Esophagus squamous epithelium (tissue), 5 donors: ENCODE results near the gene SLC24A4. TPM values are rescaled to one million over a fixed set of nuclear protein-coding genes. Genes with fewer than 3 reads are reported as not detected.
A peak's percentile ranks its signal among the peaks of the same experiment; 100 is the strongest.

Source experiments
- DNase-seq: peaks from one replicate; lab custom pipeline; 2025; lab: John Stamatoyannopoulos, UW
- H3K27ac ChIP-seq, 4 donors: fragments of 200-600 bp; sonication (generic); one replicate each; pipeline ENCODE4 v1.5.1; 2016 to 2019; ENCODE audit warnings: mild to moderate bottlenecking in 1 of 4
- H3K27me3 ChIP-seq, 4 donors: fragments of 200-600 bp; sonication (generic); 1 replicate in 3 of 4; 2 replicates in 1 of 4; pipeline versions ENCODE4 v1.5.1 to v1.6.0; 2017 to 2021; ENCODE audit warnings: antibody characterized with exemption in 1 of 4
- H3K36me3 ChIP-seq, 3 donors: fragments of 200-600 bp; sonication (generic); one replicate each; pipeline ENCODE4 v1.5.1; 2016 to 2019
- H3K4me1 ChIP-seq, 3 donors: fragments of 200-600 bp; sonication (generic); one replicate each; pipeline ENCODE4 v1.5.1; 2017 to 2019
- H3K4me3 ChIP-seq, 4 donors: fragments of 200-600 bp; sonication (generic); 1 replicate in 3 of 4; 2 replicates in 1 of 4; pipeline ENCODE4 v1.5.1; 2016 to 2019; ENCODE audit warnings: mild to moderate bottlenecking in 2 of 4, moderate library complexity in 1 of 4
- H3K9me3 ChIP-seq, 3 donors: fragments of 200-600 bp; sonication (generic); one replicate each; pipeline ENCODE4 v1.5.1; 2016 to 2019
- CTCF ChIP-seq, 6 experiments: fragments of 450-650 bp in 4 of 6; fragments of 200-600 bp in 2 of 6; sonication (generic) in 2 of 6; IDR thresholded peaks; one replicate each; pipeline ENCODE4 v1.5.1; 2016 to 2019; ENCODE audit warnings: antibody characterized with exemption in 6 of 6, mild to moderate bottlenecking in 4 of 6, moderate library complexity in 4 of 6
- POLR2A ChIP-seq, 4 donors: fragments of 450-650 bp; IDR thresholded peaks; one replicate each; pipeline ENCODE4 v1.6.1; 2017; ENCODE audit warnings: antibody characterized with exemption in 4 of 4, mild to moderate bottlenecking in 4 of 4, moderate library complexity in 3 of 4
- WGBS, 2 donors: methylation state at CpG; one replicate each; pipeline ENCODE4 v1.1.5; 2018; 5-methylcytosine and 5-hydroxymethylcytosine counted together
- intact Hi-C: fragments of 100-400 bp; cut with DNase I; formaldehyde crosslinking; loops from one replicate; pipeline ENCODE4 v1.15.0; 2022
- total RNA-seq, 4 donors: library from RNA; depleted of rRNA; stranded (reverse); fragments of >200 nt; gene quantifications; one replicate each; pipeline ENCODE4 v1.1.0, GENCODE V29; 2016
- donor health status: DM: yes; HTN: yes; CAD: no.

SLC24A4 gene
- total RNA-seq, 4 donors from 2014 or later: 0.04 to 0.38 (median 0.20) TPM

GRCh38 chr14:92351750-92352149, 28.8 kb downstream of the SLC24A4 start:
- Histone ChIP-seq H3K4me1 (no peaks in the 10 kb centered on the region), H3K27me3 (peaks cover 0 to 3% (median 0%) of the 10 kb centered on the region in 4 donors), H3K27ac (no peak overlapping the region), H3K36me3 (no peaks in the 10 kb centered on the region), H3K9me3 (no peaks in the 10 kb centered on the region), H3K4me3 (no peak overlapping the region)
- intact Hi-C loops: no loop called here
- 80% methylated on average over 1 of the region's 1 CpG; no CpG with 5 or more reads in 1 of the 2 donors for WGBS, 2 donors
- no peak for DNase-seq
- TF ChIP-seq CTCF (IDR thresholded peaks at IDR 0.05) (no peak), POLR2A (IDR thresholded peaks at IDR 0.05) (no peak)

GRCh38 chr14:92352158-92352985, 29.4 kb downstream of the SLC24A4 start:
- Histone ChIP-seq H3K27me3 (peaks cover 0 to 3% (median 0%) of the 10 kb centered on the region in 4 donors), H3K27ac (no peak overlapping the region), H3K4me1 (no peaks in the 10 kb centered on the region), H3K4me3 (no peak overlapping the region), H3K9me3 (no peaks in the 10 kb centered on the region), H3K36me3 (no peaks in the 10 kb centered on the region)
- no peak for TF ChIP-seq POLR2A (IDR thresholded peaks at IDR 0.05)
- TF ChIP-seq CTCF (IDR thresholded peaks at IDR 0.05): peak in 1 of 6 experiments; percentile 18
- intact Hi-C loops: no loop called here
- DNase-seq: no peak
- 38 to 51% methylated on average over 9 of the region's 9 CpGs for WGBS, 2 donors

GRCh38 chr14:92353447-92353846, 30.5 kb downstream of the SLC24A4 start:
- Histone ChIP-seq H3K4me1 (no peaks in the 10 kb centered on the region), H3K27me3 (peaks cover 0 to 3% (median 0%) of the 10 kb centered on the region in 4 donors), H3K27ac (no peak overlapping the region), H3K36me3 (no peaks in the 10 kb centered on the region), H3K4me3 (no peak overlapping the region), H3K9me3 (no peaks in the 10 kb centered on the region)
- WGBS, 2 donors: 37 to 40% methylated on average over 2 to 3 of the region's 3 CpGs
- intact Hi-C loops: no loop called here
- TF ChIP-seq POLR2A (IDR thresholded peaks at IDR 0.05): no peak
- TF ChIP-seq CTCF (IDR thresholded peaks at IDR 0.05): no peak
- DNase-seq: no peak

- Histone ChIP-seq H3K27ac (no peak overlapping the region), H3K27me3 (no peaks in the 10 kb centered on the region), H3K4me3 (no peak overlapping the region), H3K9me3 (no peaks in the 10 kb centered on the region), H3K36me3 (no peaks in the 10 kb centered on the region), H3K4me1 (no peaks in the 10 kb centered on the region)
- DNase-seq: no peak
- WGBS, 2 donors: 38 to 80% methylated on average over 2 of the region's 3 CpGs
- TF ChIP-seq POLR2A (IDR thresholded peaks at IDR 0.05) (no peak), CTCF (IDR thresholded peaks at IDR 0.05) (no peak)
- intact Hi-C loops: no loop called here
Measured at GRCh38 chr14:92356677-92357076, 33.7 kb downstream of the SLC24A4 start.

GRCh38 chr14:92360651-92361370, 37.8 kb downstream of the SLC24A4 start:
- Histone ChIP-seq H3K4me3 (no peak overlapping the region), H3K4me1 (no peaks in the 10 kb centered on the region), H3K36me3 (no peaks in the 10 kb centered on the region), H3K27ac (no peak overlapping the region), H3K9me3 (no peaks in the 10 kb centered on the region), H3K27me3 (peaks cover 0 to 40% (median 0%) of the 10 kb centered on the region in 4 donors)
- DNase-seq: no peak
- intact Hi-C loops: no loop called here
- TF ChIP-seq CTCF (IDR thresholded peaks at IDR 0.05) (no peak), POLR2A (IDR thresholded peaks at IDR 0.05) (no peak)
- WGBS, 2 donors: 61 to 66% methylated on average over 13 of the region's 13 CpGs
